GM21515 (cell line): ENCODE measurements around the gene EDC4.
"Not testable (repeated sequence)": the region's sequence is repeated elsewhere in the genome, so short reads cannot be mapped to it uniquely, and the experiment has no call there.

Source experiments
- ATAC-seq: cut with Tn5 transposase; IDR thresholded peaks from one replicate; pipeline ENCODE4 v1.9.1; 2021; ENCODE audit not compliant: unreplicated experiment

The EDC4 gene

GRCh38 chr16:67909056-67909742 is 36.3 kb downstream of the EDC4 start:
- ATAC-seq = no peak

GRCh38 chr16:67910158-67910557 is 37.3 kb downstream of the EDC4 start:
- ATAC-seq = no peak

GRCh38 chr16:67914758-67915495 is 42.1 kb downstream of the EDC4 start:
- ATAC-seq = no peak

GRCh38 chr16:67915496-67915769 is 42.6 kb downstream of the EDC4 start:
- ATAC-seq = not testable (repeated sequence)

- no peak for ATAC-seq
Measured at GRCh38 chr16:67915831-67916723, 43.2 kb downstream of the EDC4 start.

- no peak for ATAC-seq
Measured at GRCh38 chr16:67917140-67917851, 44.4 kb downstream of the EDC4 start.

GRCh38 chr16:67917852-67918236 is 45.0 kb downstream of the EDC4 start:
- ATAC-seq = no peak

- no peak for ATAC-seq
Measured at GRCh38 chr16:67919622-67920221, 46.9 kb downstream of the EDC4 start.

GRCh38 chr16:67922221-67922620 is 49.4 kb downstream of the EDC4 start:
- no peak for ATAC-seq

GRCh38 chr16:67922740-67923139 is 49.9 kb downstream of the EDC4 start:
- ATAC-seq = no peak

- ATAC-seq = no peak
Measured at GRCh38 chr16:67923414-67924116, 50.7 kb downstream of the EDC4 start.

GRCh38 chr16:67924140-67924906 is 51.5 kb downstream of the EDC4 start:
- ATAC-seq = no peak

GRCh38 chr16:67926181-67926750 is 53.4 kb downstream of the EDC4 start:
- ATAC-seq = no peak

GRCh38 chr16:67927131-67927941 is 54.5 kb downstream of the EDC4 start:
- no peak for ATAC-seq

- no peak for ATAC-seq
Measured at GRCh38 chr16:67928147-67928546, 55.3 kb downstream of the EDC4 start.

- ATAC-seq = peak; percentile 47
Measured at GRCh38 chr16:67928561-67929364, 55.9 kb downstream of the EDC4 start.

GRCh38 chr16:67930191-67930590 is 57.3 kb downstream of the EDC4 start:
- no peak for ATAC-seq
